Measurements from ENCODE around the gene HOGA1. TPM values are rescaled to one million over a fixed set of nuclear protein-coding genes. Genes with fewer than 3 reads are reported as not detected.

Gene HOGA1
- total and polyA plus RNA-seq, 2 donors (not counting 1 experiment from before 2014, with no cell fraction given), result 0.58 to 1.5 TPM

GRCh38 chr10:97601268-97602215 is 17.4 kb downstream of the HOGA1 start:
- H3K27ac ChIP-seq (ENCODE audit: insufficient read depth, low read length), result no peak overlapping the region
- H2AFZ ChIP-seq (ENCODE audit: low read length), result no peak overlapping the region
- H3K9ac ChIP-seq (ENCODE audit: insufficient read depth, low read length), result no peak overlapping the region
- peaks cover under 1% of the 10 kb centered on the region for H3K4me1 ChIP-seq (ENCODE audit: control insufficient read depth, extremely low read depth, insufficient read depth, low read length)
- H3K4me2 ChIP-seq (ENCODE audit: extremely low read depth, insufficient read depth, low read length), result no peak overlapping the region
- H3K9me3 ChIP-seq (ENCODE audit: control insufficient read depth, insufficient read depth, low read depth, low read length), result no peaks in the 10 kb centered on the region
- no peak for TF ChIP-seq EZH2 (IDR thresholded peaks at IDR 0.05; ENCODE audit: low read length, missing control alignments)
- no peak for TF ChIP-seq CTCF (conservative IDR thresholded peaks at IDR 0.05 in 1 of 2, IDR thresholded peaks at IDR 0.05 in 1 of 2; ENCODE audit: low read depth in 1 of 2, low read length in 2 of 2)
- no peaks in the 10 kb centered on the region for H4K20me1 ChIP-seq (ENCODE audit: control insufficient read depth, extremely low read depth, insufficient read depth, low read length)
- H3K79me2 ChIP-seq (ENCODE audit: control insufficient read depth, insufficient read depth, low read length), result no peaks in the 10 kb centered on the region
- H3K27me3 ChIP-seq (ENCODE audit: control insufficient read depth, insufficient read depth, low read length), result no peaks in the 10 kb centered on the region
- H3K36me3 ChIP-seq (ENCODE audit: control insufficient read depth, insufficient read depth, low read length), result no peaks in the 10 kb centered on the region
- DNase-seq (ENCODE audit: low read depth in 2 of 2), result no peak
- H3K4me3 ChIP-seq (replicated peaks in 1 of 4; ENCODE audit: control extremely low read depth in 1 of 4, insufficient read depth in 1 of 4, low read depth in 3 of 4, low read length in 4 of 4), result no peak overlapping the region

DNA sequence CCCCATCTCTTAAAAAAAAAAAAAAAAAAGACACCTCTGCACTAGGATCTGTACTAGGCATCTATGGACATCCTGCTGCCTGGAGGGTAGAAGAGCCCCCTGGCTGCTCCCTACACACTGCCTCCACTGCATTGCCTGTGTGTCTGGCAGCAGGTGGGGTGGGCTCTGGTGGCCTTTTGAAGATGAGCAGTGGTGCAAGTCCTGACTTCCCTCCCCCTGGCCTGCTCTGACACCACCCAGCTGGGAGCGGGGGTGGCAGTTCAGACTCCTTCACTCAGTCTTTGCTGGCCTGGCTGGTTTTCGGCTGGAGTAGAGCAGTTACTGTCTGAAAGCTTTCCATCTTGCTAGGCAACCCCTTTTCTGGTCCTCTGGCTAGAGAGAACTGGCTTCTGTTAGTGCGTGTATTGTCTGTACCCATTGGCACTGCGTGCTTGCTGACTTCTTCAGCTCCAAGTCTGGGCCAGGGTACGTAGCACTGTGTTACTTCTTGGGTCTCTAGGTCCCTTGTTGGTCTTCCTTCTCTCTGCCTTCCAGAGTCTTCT is 23.0 kb downstream of the HOGA1 start:
- no peak overlapping the region for H3K27ac ChIP-seq (ENCODE audit: insufficient read depth, low read length)
- H3K79me2 ChIP-seq (ENCODE audit: control insufficient read depth, insufficient read depth, low read length), result no peaks in the 10 kb centered on the region
- no peak overlapping the region for H2AFZ ChIP-seq (ENCODE audit: low read length)
- DNase-seq (ENCODE audit: low read depth in 2 of 2), result no peak
- H3K4me3 ChIP-seq (replicated peaks in 1 of 4; ENCODE audit: control extremely low read depth in 1 of 4, insufficient read depth in 1 of 4, low read depth in 3 of 4, low read length in 4 of 4), result no peak overlapping the region
- no peaks in the 10 kb centered on the region for H3K4me1 ChIP-seq (ENCODE audit: control insufficient read depth, extremely low read depth, insufficient read depth, low read length)
- TF ChIP-seq CTCF (conservative IDR thresholded peaks at IDR 0.05 in 1 of 2, IDR thresholded peaks at IDR 0.05 in 1 of 2; ENCODE audit: low read depth in 1 of 2, low read length in 2 of 2) (no peak), EZH2 (IDR thresholded peaks at IDR 0.05; ENCODE audit: low read length, missing control alignments) (no peak)
- H3K4me2 ChIP-seq (ENCODE audit: extremely low read depth, insufficient read depth, low read length), result no peak overlapping the region
- H3K9ac ChIP-seq (ENCODE audit: insufficient read depth, low read length), result no peak overlapping the region
- no peaks in the 10 kb centered on the region for H4K20me1 ChIP-seq (ENCODE audit: control insufficient read depth, extremely low read depth, insufficient read depth, low read length)
- H3K36me3 ChIP-seq (ENCODE audit: control insufficient read depth, insufficient read depth, low read length), result no peaks in the 10 kb centered on the region
- no peaks in the 10 kb centered on the region for H3K27me3 ChIP-seq (ENCODE audit: control insufficient read depth, insufficient read depth, low read length)
- no peaks in the 10 kb centered on the region for H3K9me3 ChIP-seq (ENCODE audit: control insufficient read depth, insufficient read depth, low read depth, low read length)

- no peaks in the 10 kb centered on the region for H4K20me1 ChIP-seq (ENCODE audit: control insufficient read depth, extremely low read depth, insufficient read depth, low read length)
- DNase-seq (ENCODE audit: low read depth in 2 of 2), result no peak
- no peaks in the 10 kb centered on the region for H3K36me3 ChIP-seq (ENCODE audit: control insufficient read depth, insufficient read depth, low read length)
- H3K27ac ChIP-seq (ENCODE audit: insufficient read depth, low read length), result no peak overlapping the region
- TF ChIP-seq EZH2 (IDR thresholded peaks at IDR 0.05; ENCODE audit: low read length, missing control alignments) (no peak), CTCF (conservative IDR thresholded peaks at IDR 0.05 in 1 of 2, IDR thresholded peaks at IDR 0.05 in 1 of 2; ENCODE audit: low read depth in 1 of 2, low read length in 2 of 2) (no peak)
- H3K9ac ChIP-seq (ENCODE audit: insufficient read depth, low read length), result no peak overlapping the region
- H2AFZ ChIP-seq (ENCODE audit: low read length), result no peak overlapping the region
- H3K4me2 ChIP-seq (ENCODE audit: extremely low read depth, insufficient read depth, low read length), result no peak overlapping the region
- H3K27me3 ChIP-seq (ENCODE audit: control insufficient read depth, insufficient read depth, low read length), result no peaks in the 10 kb centered on the region
- H3K9me3 ChIP-seq (ENCODE audit: control insufficient read depth, insufficient read depth, low read depth, low read length), result no peaks in the 10 kb centered on the region
- H3K4me1 ChIP-seq (ENCODE audit: control insufficient read depth, extremely low read depth, insufficient read depth, low read length), result no peaks in the 10 kb centered on the region
- no peak overlapping the region for H3K4me3 ChIP-seq (replicated peaks in 1 of 4; ENCODE audit: control extremely low read depth in 1 of 4, insufficient read depth in 1 of 4, low read depth in 3 of 4, low read length in 4 of 4)
- H3K79me2 ChIP-seq (ENCODE audit: control insufficient read depth, insufficient read depth, low read length), result no peaks in the 10 kb centered on the region
Observed at GRCh38 chr10:97608991-97609561, 24.9 kb downstream of the HOGA1 start.
